Adrenal gland (tissue), 5 donors: ENCODE results near the gene AVL9.

Source experiments
- CTCF ChIP-seq, 6 experiments: fragments of 450-650 bp in 4 of 6; fragments of 200-600 bp in 2 of 6; sonication (generic) in 1 of 6; IDR thresholded peaks; 1 replicate in 5 of 6; 2 replicates in 1 of 6; pipeline versions ENCODE4 v1.5.1 to v1.8.0; 2016 to 2021; ENCODE audit warnings: antibody characterized with exemption in 6 of 6, mild to moderate bottlenecking in 2 of 6, moderate library complexity in 1 of 6
- POLR2A ChIP-seq, 2 donors: fragments of 450-650 bp; IDR thresholded peaks; one replicate each; pipeline ENCODE4 v1.6.1; 2017; ENCODE audit warnings: antibody characterized with exemption in 2 of 2, mild to moderate bottlenecking in 2 of 2, moderate library complexity in 1 of 2
- donor health status: DM: no; HTN: no; CAD: no.

GRCh38 chr7:32481921-32482320 is 13.4 kb upstream of the AVL9 start:
- TF ChIP-seq CTCF (IDR thresholded peaks at IDR 0.05), result no peak
- TF ChIP-seq POLR2A (IDR thresholded peaks at IDR 0.05), result no peak
